Measurements from ENCODE around the gene TTYH1. TPM values are rescaled to one million over a fixed set of nuclear protein-coding genes. Genes with fewer than 3 reads are reported as not detected.

TTYH1 gene
- polyA plus RNA-seq, 1 of the 3 experiments (the other 2 are of a cell fraction): 0.05 TPM

GRCh38 chr19:54453921-54454780, 38.9 kb downstream of the TTYH1 start (continued):
- TF ChIP-seq FOXM1 (IDR thresholded peaks at IDR 0.05; ENCODE audit: low read depth) (no peak), SIN3A (IDR thresholded peaks at IDR 0.05; ENCODE audit: borderline replicate concordance, low read depth, low read length) (no peak)

- Histone ChIP-seq H3F3A (replicated peaks; ENCODE audit: insufficient read depth) (peaks cover 4% of the 10 kb centered on the region), H3K4me3 (ENCODE audit: low read depth in 2 of 2, low read length in 1 of 2) (no peak overlapping the region), H3K9me2 (no peaks in the 10 kb centered on the region), H3K4me1 (ENCODE audit: control insufficient read depth in 1 of 2, insufficient read depth in 2 of 2, low read depth in 1 of 2, low read length in 1 of 2) (peaks cover 10 to 11% of the 10 kb centered on the region in 2 experiments; a peak in 2 of 4 replicates), H2AFZ (ENCODE audit: low read depth) (no peak overlapping the region), H3K27ac (ENCODE audit: low read depth in 2 of 2, low read length in 1 of 2) (no peak overlapping the region), H3K27me3 (ENCODE audit: insufficient read depth) (no peaks in the 10 kb centered on the region), H3K79me2 (ENCODE audit: insufficient read depth) (peaks cover 53% of the 10 kb centered on the region), H3K4me2 (no peak overlapping the region), H3K36me3 (replicated peaks in 1 of 2; ENCODE audit: control insufficient read depth in 1 of 2, insufficient read depth in 2 of 2, low read length in 1 of 2) (peaks cover 48 to 84% of the 10 kb centered on the region in 2 experiments), H3K9me3 (no peaks in the 10 kb centered on the region), H4K20me1 (ENCODE audit: insufficient read depth) (peaks cover 81% of the 10 kb centered on the region), H3K9ac (no peak overlapping the region)
- POLR2A ChIA-PET: interaction anchor here (1.3 kb wide), 1 partner anchor 33 kb away, joined by 4 read pairs; no protein-coding TSS in a partner anchor
- no peak for DNase-seq
- CTCF ChIA-PET: interaction anchor here (2.5 kb wide), 1 partner anchor 26 kb away, joined by 7 read pairs; no protein-coding TSS in a partner anchor
- TF ChIP-seq GATA2 (CRISPR knock-in tag; IDR thresholded peaks at IDR 0.05) (no peak), NFIC (IDR thresholded peaks at IDR 0.05; ENCODE audit: borderline replicate concordance) (no peak), RXRA (IDR thresholded peaks at IDR 0.05; ENCODE audit: borderline replicate concordance, low read depth) (no peak), EP300 (IDR thresholded peaks at IDR 0.05; ENCODE audit: borderline replicate concordance in 1 of 2, low read depth in 1 of 2, low read length in 1 of 2) (no peak)
- WGBS (ENCODE audit: low lambda C conversion rate): 97% methylated on average over 30 of the region's 33 CpGs
Measured at GRCh38 chr19:54454781-54455675, 39.8 kb downstream of the TTYH1 start.

- H3K79me2 ChIP-seq (ENCODE audit: insufficient read depth): peaks cover 44% of the 10 kb centered on the region
- no peak overlapping the region for H3K4me3 ChIP-seq (ENCODE audit: low read depth in 2 of 2, low read length in 1 of 2)
- no peaks in the 10 kb centered on the region for H3K27me3 ChIP-seq (ENCODE audit: insufficient read depth)
- ChIA-PET CTCF (interaction anchor here (2.5 kb wide), 1 partner anchor 25 kb away, joined by 7 read pairs; no protein-coding TSS in a partner anchor), POLR2A (interaction anchor here (0.5 kb wide), 1 partner anchor 21 kb away, joined by 5 read pairs; no protein-coding TSS in a partner anchor)
- 98% methylated on average over 19 of the region's 40 CpGs for WGBS (ENCODE audit: low lambda C conversion rate)
- H3K9ac ChIP-seq: no peak overlapping the region
- H3K9me2 ChIP-seq: no peaks in the 10 kb centered on the region
- no peak overlapping the region for H3K4me2 ChIP-seq
- peaks cover 4% of the 10 kb centered on the region for H3F3A ChIP-seq (replicated peaks; ENCODE audit: insufficient read depth)
- no peak overlapping the region for H2AFZ ChIP-seq (ENCODE audit: low read depth)
- DNase-seq: no peak
- no peaks in the 10 kb centered on the region for H3K9me3 ChIP-seq
- peaks cover 3 to 4% of the 10 kb centered on the region in 2 experiments; a peak in 2 of 4 replicates for H3K4me1 ChIP-seq (ENCODE audit: control insufficient read depth in 1 of 2, insufficient read depth in 2 of 2, low read depth in 1 of 2, low read length in 1 of 2)
- peaks cover 75% of the 10 kb centered on the region for H4K20me1 ChIP-seq (ENCODE audit: insufficient read depth)
- no peak overlapping the region for H3K27ac ChIP-seq (ENCODE audit: low read depth in 2 of 2, low read length in 1 of 2)
- TF ChIP-seq GATA2 (CRISPR knock-in tag; IDR thresholded peaks at IDR 0.05): no peak
- no peak for TF ChIP-seq POLR2AphosphoS5 (IDR thresholded peaks at IDR 0.05; ENCODE audit: low read depth, low read length)
- TF ChIP-seq, protein P1, sequence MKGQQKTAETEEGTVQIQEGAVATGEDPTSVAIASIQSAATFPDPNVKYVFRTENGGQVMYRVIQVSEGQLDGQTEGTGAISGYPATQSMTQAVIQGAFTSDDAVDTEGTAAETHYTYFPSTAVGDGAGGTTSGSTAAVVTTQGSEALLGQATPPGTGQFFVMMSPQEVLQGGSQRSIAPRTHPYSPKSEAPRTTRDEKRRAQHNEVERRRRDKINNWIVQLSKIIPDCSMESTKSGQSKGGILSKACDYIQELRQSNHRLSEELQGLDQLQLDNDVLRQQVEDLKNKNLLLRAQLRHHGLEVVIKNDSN (IDR thresholded peaks at IDR 0.05; ENCODE audit: borderline replicate concordance, low read depth): no peak
- TF ChIP-seq SMC3 (IDR thresholded peaks at IDR 0.05; ENCODE audit: low read depth, low read length): no peak
- TF ChIP-seq MEF2A (IDR thresholded peaks at IDR 0.05; ENCODE audit: borderline replicate concordance, low read depth): no peak
- no peak for TF ChIP-seq TEAD4 (IDR thresholded peaks at IDR 0.05; ENCODE audit: borderline replicate concordance, insufficient read depth)
- no peak for TF ChIP-seq NRF1 (IDR thresholded peaks at IDR 0.05; ENCODE audit: low read depth, low read length)
- no peak for TF ChIP-seq EZH2phosphoT487 (IDR thresholded peaks at IDR 0.05; ENCODE audit: borderline replicate concordance, low read depth)
- TF ChIP-seq FOXM1 (IDR thresholded peaks at IDR 0.05; ENCODE audit: low read depth): no peak
- TF ChIP-seq RFX5 (IDR thresholded peaks at IDR 0.05; ENCODE audit: low read length): no peak
- no peak for TF ChIP-seq FOXJ3 (CRISPR knock-in tag; IDR thresholded peaks at IDR 0.05)
- no peak for TF ChIP-seq GABPA (IDR thresholded peaks at IDR 0.05; ENCODE audit: low read depth)
- no peak for TF ChIP-seq PBX3 (IDR thresholded peaks at IDR 0.05)
- TF ChIP-seq, protein P2, sequence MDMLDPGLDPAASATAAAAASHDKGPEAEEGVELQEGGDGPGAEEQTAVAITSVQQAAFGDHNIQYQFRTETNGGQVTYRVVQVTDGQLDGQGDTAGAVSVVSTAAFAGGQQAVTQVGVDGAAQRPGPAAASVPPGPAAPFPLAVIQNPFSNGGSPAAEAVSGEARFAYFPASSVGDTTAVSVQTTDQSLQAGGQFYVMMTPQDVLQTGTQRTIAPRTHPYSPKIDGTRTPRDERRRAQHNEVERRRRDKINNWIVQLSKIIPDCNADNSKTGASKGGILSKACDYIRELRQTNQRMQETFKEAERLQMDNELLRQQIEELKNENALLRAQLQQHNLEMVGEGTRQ (IDR thresholded peaks at IDR 0.05; ENCODE audit: borderline replicate concordance, low read depth, low read length): no peak
- no peak for TF ChIP-seq YY1 (IDR thresholded peaks at IDR 0.05; ENCODE audit: low read depth)
- H3K36me3 ChIP-seq (replicated peaks in 1 of 2; ENCODE audit: control insufficient read depth in 1 of 2, insufficient read depth in 2 of 2, low read length in 1 of 2): peaks cover 42 to 90% of the 10 kb centered on the region in 2 experiments
Measured at GRCh38 chr19:54455786-54456422, 40.6 kb downstream of the TTYH1 start.

Measured in SK-N-SH (cell line).